ENCODE results near the gene IGF1R.

DNA sequence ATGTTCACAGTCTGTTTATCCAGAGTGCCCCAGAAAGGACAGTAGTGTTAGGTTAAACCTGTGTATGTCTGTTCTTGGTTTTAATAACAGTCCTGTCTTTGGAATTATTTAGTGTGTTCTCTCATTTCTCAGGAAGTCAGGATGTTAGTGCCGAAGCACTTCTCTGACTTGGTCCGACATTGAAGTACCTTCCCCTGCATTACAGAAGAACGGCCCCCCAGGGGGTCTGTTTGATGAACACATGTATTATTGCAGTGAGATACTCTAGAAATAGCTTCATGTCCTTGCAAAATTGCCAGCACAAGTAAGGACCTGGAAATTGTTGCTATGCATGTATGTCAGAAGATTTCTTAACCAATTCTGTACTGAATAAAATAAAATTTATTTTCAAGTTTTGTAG is 110.9 kb downstream of the IGF1R start:
- TF ChIP-seq EP300 (IDR thresholded peaks at IDR 0.05; ENCODE audit: low read depth) (no peak), POLR2A (IDR thresholded peaks at IDR 0.05) (no peak)
- TF ChIP-seq, protein P1, sequence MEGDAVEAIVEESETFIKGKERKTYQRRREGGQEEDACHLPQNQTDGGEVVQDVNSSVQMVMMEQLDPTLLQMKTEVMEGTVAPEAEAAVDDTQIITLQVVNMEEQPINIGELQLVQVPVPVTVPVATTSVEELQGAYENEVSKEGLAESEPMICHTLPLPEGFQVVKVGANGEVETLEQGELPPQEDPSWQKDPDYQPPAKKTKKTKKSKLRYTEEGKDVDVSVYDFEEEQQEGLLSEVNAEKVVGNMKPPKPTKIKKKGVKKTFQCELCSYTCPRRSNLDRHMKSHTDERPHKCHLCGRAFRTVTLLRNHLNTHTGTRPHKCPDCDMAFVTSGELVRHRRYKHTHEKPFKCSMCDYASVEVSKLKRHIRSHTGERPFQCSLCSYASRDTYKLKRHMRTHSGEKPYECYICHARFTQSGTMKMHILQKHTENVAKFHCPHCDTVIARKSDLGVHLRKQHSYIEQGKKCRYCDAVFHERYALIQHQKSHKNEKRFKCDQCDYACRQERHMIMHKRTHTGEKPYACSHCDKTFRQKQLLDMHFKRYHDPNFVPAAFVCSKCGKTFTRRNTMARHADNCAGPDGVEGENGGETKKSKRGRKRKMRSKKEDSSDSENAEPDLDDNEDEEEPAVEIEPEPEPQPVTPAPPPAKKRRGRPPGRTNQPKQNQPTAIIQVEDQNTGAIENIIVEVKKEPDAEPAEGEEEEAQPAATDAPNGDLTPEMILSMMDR (IDR thresholded peaks at IDR 0.05) = no peak

Measured in transverse colon (tissue), 3 donors.